Umbilical cord (tissue), 2 donors: ENCODE measurements around the gene CCDC149. TPM values are rescaled to one million over a fixed set of nuclear protein-coding genes. Genes with fewer than 3 reads are reported as not detected.

ENCODE experiments used
- DNase-seq: peaks from one replicate; pipeline ENCODE4 v3.0.0-alpha.2; 2015; ENCODE audit warnings: low spot score
- total RNA-seq: library from RNA; depleted of rRNA; stranded (reverse); fragments of >200 nt; gene quantifications from one replicate; pipeline ENCODE4 v1.2.3, GENCODE V29; 2014; ENCODE audit warnings: low replicate concordance; ENCODE audit not compliant: insufficient read depth

The CCDC149 gene
- total RNA-seq, 1 donor from 2014 or later, result 17.8 TPM

DNA sequence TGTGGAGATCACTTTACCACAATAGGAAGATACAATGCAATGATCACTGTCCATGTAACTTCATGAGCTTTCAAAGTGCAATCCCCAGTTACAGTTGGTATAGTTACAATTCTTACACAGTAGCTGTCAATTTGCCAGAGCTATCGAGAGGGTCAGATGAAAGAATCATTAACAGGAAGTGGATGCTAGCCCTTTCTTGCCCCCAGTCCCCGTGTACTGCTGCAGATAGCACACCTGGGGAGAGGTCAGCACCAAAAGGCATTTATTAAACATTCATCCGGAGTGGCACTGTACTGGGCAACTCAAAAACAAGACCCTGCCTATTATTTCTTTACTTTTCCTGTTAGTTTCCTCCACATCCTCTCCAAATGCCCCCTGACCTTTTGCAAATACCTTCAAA is 69.7 kb downstream of the CCDC149 start:
- no peak for DNase-seq

DNA sequence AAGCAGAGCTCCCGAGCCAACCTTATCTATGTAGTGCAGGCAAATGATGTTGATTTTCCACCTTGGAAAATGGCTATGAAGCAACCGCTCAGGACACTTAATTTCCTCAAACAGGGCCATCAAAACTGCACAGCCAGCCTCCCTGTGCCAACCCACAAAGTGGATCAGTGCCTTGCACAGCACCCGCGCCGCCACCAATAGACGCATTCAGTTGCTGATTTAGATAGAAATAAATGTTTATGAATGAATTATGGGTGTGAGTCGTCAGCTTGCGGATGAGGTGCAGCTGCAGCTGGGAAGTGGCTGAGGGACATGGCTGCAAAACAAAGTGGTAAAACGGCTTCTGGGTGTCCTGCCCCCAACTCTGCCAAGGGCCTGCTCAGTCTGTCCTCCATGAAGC is 70.5 kb downstream of the CCDC149 start:
- DNase-seq, result no peak

- peak; percentile 20 for DNase-seq
Observed at GRCh38 chr4:24840826-24841543, 71.9 kb downstream of the CCDC149 start.

GRCh38 chr4:24840362-24840761 is 72.5 kb downstream of the CCDC149 start:
- no peak for DNase-seq

DNA sequence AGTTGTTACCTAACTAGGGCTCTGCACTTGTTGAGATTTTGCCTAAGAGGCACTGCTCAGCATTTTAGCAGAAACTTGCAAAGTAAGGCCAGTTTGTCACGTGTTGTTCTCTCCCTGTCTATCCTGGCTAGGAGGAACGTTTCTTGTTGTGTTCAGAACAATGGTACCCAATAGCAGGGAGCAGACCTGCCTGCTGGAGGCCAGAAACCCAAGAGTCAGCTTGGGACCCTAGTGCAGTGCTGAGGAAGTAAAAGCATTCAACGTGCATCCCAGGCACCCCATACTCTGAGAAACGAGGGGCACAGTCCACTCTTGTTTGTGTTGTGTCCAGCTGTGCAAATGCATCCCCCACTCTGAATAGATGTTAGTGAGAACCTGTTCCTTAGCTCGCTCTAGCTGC is 75.1 kb downstream of the CCDC149 start:
- no peak for DNase-seq

- no peak for DNase-seq
Observed at GRCh38 chr4:24837336-24837735, 75.5 kb downstream of the CCDC149 start.

DNA sequence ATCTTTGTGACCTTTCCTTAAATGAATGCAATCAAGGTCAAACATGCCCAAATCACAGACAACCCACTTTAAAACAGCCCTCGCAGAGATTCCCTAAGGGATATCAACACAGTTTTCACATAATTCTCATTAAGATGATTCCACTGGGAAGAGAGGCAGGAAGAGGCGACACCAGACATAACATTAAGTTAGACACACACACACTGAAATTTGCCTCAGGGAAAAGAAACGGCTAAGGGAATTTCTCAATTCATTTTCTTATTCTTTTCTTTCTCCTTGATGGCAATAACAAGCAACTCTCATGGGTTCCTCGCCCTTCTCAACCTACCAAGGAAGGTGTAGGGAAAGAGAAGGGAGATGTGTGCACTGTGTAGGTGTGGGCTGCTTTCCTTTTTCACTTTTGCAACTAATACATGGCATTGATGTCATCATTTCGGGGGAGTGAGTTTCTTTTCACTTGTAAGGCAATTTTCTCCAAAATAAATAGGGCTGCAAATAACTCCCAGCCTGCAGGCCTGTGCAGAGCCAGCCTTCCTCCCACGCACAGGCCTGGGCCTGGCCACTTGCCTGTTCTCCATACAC is 76.1 kb downstream of the CCDC149 start:
- no peak for DNase-seq

GRCh38 chr4:24835696-24836095 is 77.1 kb downstream of the CCDC149 start:
- DNase-seq, result no peak

DNA sequence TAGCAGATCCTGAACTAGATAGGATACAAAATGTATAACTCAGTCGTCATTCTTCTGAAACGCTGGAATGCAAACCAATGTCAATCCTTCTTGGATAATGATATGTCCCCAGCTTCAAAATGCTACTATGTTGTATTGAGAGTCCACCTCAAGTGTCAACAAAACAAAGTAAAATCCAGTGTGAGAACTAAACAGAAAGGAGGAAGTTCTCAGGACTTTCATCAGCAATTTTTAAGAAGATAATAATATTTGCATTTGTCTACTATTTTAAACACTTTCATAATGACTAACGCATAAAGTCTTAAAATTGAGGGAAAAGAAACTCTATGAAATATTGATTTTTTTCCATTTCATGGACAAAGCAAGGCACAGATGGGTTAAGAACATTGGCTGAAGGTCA is 81.2 kb downstream of the CCDC149 start:
- DNase-seq, result no peak

DNA sequence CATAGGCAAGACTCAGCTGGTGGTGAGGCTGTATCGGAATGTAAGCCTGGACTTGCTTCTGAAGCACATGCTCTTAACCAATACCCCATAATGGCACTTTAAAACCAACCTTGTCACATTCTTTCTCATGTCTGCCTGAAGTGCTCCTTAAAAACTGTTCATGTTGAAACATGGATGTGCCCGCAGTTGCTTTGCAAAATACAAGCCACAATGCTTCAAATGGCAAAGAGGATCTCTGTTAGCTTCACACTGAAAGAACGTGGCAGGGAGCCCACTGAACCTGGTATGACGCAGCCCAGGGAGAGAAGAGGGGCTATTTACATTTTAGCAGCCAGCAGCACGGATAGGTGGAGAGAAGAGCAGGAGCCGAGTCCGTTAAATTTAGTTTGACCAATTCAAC is 88.1 kb downstream of the CCDC149 start:
- no peak for DNase-seq

- DNase-seq, result no peak
Observed at GRCh38 chr4:24820541-24820940, 92.3 kb downstream of the CCDC149 start.

DNA sequence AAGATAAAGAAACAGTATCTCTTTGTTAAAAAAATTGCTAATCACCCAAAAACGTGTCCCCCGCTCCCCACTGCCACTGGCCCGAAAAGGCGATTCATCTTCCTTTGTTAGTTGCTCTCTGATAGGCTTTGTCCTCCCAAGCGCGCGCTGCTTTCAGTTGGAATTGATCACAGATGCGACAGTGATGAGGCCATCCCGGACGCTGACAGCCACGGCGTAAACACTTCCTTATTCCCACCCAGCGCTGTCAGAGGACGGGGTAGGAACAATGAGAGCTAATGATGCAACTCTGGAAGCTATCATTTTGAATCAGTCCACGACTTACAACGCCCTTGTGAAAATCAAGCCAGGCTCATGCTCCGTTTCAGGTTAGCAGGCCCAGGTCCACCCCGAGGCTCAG is 96.0 kb downstream of the CCDC149 start:
- no peak for DNase-seq

- no peak for DNase-seq
Observed at GRCh38 chr4:24813732-24814131, 99.1 kb downstream of the CCDC149 start.

DNA sequence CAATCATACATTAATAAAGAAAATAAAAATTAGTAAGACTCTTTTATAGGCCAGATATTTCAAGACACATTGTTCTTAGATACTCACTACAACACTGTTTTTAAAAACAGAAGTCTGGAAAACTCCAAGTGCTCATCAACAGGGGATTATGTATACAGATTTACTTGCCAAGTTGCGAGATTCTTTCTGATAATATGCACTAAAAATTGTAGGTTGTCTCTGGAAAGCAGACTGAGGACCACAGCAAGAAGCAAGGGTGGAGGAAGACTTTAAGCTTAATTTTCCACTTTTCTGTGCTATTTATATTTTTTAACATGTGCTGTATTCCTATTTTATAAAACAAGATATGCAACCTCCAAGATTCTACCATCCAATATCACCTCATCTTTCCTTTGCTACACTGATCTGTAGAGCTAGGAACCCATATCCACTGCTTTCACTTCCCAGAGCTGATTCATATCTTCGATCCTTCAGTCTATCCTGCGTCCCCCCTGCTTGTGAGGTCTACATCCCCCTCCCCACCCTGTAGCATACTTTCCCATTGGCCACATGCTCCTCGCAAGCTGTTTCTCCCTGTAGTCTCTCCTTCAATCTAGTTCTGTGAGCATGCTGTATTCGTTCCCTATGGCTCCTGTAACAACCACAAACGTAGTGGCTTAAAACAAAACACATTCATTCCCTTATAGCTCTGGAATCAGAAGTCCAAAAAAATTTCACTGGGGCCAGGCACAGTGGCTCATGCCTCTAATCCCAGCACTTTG is 101.8 kb downstream of the CCDC149 start:
- DNase-seq, result no peak

GRCh38 chr4:24809815-24810405 is 102.9 kb downstream of the CCDC149 start:
- no peak for DNase-seq

GRCh38 chr4:24809376-24809775 is 103.5 kb downstream of the CCDC149 start:
- no peak for DNase-seq

DNA sequence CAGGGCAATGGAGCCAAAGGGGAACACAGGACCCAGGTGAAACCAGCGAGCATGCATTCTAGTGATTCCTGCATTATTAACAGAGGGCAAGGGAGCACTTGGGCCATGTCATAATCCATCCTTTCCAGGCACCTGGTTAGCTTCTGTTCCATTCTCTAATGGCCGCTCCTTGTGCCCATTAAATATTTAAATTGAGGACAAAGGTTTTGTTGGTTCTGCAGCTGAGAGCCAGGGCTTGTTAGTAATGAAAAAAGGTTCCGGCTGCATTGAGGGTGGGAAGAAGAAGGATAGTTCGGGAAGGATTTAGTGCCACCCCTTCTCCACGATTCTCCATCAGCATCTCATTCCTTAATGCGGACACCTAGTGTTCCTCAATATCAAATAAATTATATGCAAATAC is 103.9 kb downstream of the CCDC149 start:
- no peak for DNase-seq

- DNase-seq, result no peak
Observed at GRCh38 chr4:24808261-24808660, 104.6 kb downstream of the CCDC149 start.

DNA sequence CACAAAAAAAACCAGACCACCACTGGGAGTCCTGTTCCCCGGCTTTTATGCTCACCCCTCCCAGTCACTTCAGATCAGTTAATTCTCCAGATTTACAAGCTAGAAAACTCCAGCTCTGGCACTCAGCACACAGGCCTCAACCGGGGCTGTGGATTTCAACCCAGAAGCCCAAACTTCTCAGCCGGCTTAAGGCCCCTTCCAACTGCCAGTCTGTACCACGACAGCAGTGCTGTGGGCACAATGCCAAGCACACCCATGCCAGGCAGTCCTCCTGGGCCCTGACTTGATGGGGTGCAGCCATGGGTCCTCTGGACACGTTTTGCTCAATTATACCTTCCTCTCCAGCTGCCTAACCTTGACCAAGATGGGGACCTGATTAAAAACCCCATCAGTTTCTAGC is 105.2 kb downstream of the CCDC149 start:
- no peak for DNase-seq

DNA sequence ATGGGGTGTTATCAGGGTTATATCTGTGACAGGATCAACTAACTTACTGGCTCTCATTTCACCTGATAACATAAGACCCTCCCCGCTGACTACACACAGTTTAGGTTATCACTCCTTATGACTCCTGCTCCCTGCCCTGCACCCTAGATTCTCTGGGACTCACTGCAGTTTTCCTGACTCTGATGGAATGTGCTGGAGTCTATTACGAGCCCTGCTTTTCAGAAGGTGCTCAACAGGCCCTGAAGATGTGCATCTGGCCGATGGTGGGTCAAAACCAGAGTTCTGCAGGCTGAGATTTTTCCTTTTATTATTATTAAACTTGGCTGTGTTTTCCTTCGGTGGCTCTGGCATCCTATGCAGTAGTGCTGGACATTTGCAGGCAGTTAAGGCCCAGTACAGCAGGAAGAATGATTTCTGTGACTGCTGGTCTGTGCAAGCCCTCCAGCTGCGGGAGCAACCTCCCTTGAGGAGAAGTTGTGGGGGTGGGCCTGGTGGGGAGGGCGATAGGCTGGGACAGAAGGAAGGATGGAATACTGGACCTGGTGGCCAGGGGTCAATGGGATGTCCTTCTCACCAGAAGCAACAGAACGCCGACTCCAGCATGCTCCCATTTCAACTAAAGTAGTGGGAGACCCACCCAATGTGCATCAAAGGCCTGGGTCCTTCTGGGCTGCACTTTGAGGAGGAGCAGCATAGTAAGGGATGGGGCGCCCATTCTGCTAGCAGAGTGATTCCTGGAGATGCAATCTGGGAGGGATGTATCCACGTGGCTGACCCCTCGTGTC is 106.4 kb downstream of the CCDC149 start:
- no peak for DNase-seq

- DNase-seq, result no peak
Observed at GRCh38 chr4:24805566-24805965, 107.3 kb downstream of the CCDC149 start.

DNA sequence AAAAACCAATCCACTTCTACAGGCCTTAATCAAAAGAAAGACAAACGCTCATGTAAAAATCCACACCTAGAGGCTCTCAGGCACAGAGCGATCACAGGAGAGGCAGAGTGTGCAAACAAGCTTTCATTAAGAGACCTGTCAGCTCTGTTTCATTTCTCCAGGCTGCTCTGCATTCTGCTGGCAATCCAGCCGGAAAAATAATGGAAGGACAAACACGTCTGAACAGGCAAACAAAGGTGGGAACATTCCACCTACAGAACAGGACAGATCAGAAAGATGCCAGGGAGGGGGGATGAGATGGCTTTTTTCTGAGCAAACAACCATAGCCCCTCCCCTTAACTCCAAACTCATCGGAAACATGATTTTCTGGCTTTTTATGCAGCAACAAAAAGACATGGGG is 107.8 kb downstream of the CCDC149 start:
- peak; percentile 46 for DNase-seq
